NCI-H1436 treated with DMSO at 0.1 percent for 48 hours (cell line): Measurements from ENCODE around the gene PKN2.
A peak's percentile ranks its signal among the peaks of the same experiment; 100 is the strongest.
"Not testable (repeated sequence)": the region's sequence is repeated elsewhere in the genome, so short reads cannot be mapped to it uniquely, and the experiment has no call there.

Experiments used
- DNase-seq: peaks from one replicate; lab custom pipeline; 2025; lab: John Stamatoyannopoulos, UW

The PKN2 gene

GRCh38 chr1:88680471-88680870 lies 3.6 kb upstream of the PKN2 start:
- DNase-seq: no peak

GRCh38 chr1:88680911-88681622 lies 3.0 kb upstream of the PKN2 start:
- no peak for DNase-seq

DNA sequence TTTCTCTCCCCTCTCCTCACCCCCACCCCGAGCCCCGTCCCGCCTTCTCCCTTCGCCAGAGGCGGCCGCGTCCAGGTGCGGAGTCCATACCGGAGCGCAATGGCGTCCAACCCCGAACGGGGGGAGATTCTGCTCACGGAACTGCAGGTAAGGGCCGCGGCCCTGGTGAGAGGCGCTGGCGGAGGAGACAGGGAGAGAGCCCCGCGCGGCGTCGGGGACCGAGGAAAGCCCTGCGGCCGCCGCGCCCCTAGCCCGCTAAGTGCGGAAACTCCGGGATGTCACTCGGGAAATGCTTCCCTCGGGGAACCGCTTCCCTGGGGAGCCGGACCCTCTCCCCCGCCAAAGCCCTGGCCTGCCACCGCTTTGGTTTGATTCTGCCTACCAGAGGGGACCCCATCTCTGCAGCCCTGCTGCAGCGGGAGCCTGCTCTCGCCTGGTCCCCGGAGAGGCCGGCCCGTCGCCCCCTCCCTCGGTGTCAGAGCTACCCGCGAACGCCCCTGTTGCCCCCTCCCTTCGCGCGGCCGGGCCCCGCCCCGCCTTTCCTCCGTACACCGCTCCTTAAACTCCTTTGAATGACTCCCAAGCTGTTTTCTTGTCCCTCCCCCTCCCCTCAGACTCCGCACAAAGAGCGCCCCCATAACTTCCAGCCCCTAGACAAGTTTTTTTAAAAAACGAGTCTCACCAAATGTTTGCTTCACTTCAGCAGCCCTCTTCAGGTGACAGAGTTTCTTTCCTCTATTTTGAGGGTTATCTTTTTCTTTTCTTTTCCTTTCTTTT lies 597 bp downstream of the PKN2 start:
- DNase-seq: peak; percentile 13

- no peak for DNase-seq
Measured at GRCh38 chr1:88685259-88685620, 1.2 kb downstream of the PKN2 start.

DNA sequence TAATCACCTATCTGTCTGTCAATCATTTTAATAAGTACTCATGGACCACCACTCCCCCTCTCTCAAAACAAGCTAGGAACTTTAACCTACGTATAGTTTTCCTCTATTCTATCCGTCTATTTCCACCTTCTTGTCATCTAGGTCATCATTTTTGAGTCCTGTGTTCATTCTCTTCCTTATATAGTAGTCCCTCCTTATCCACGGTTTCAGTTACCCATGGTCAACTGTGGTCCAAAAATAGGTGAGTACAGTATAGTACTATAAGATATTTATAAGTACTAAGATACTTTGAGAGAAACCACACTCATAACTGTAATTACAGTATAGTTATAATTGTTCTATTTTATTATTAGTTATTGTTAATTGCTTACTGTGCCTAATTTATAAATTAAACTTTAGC lies 7.5 kb downstream of the PKN2 start:
- DNase-seq: no peak

DNA sequence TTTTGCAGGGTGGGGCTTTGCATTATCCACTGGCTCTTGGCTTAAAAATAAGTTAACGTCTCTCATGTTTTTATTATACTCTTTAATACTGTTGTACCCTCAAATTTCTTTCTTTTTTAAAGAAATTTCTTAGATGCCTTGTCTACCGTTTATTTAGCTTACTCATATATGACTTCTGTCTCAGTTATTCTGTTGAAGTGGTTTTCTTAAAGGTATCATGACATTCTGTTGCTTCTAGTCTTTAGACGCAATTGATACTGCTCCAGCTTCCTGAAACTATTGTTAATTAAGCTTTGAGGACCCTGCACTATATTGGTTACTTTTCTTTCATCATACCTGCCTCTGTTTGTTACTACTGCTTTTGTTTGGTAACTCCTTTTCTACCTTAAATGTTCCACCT lies 11.7 kb downstream of the PKN2 start:
- no peak for DNase-seq

GRCh38 chr1:88697503-88697902 lies 13.4 kb downstream of the PKN2 start:
- DNase-seq: no peak

GRCh38 chr1:88698140-88698539 lies 14.1 kb downstream of the PKN2 start:
- DNase-seq: no peak

DNA sequence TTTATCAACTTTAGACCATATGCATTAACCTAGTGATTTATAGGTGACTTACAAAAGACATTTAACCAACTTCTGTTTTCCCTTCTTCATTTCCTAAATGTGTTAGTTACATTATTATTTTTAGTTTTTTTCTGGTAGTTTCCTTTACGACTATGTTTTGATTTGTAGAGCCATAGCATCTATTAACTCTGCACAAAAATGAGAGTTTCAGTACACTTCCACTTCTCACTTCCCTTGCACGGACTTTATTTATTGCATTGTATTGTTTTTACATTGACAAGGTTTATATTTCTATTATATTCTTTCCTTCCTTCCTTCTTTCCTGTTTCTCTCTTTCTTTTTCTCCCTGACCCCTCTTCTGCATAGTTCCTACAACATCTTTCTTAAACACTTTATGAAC lies 14.7 kb downstream of the PKN2 start:
- DNase-seq: no peak

DNA sequence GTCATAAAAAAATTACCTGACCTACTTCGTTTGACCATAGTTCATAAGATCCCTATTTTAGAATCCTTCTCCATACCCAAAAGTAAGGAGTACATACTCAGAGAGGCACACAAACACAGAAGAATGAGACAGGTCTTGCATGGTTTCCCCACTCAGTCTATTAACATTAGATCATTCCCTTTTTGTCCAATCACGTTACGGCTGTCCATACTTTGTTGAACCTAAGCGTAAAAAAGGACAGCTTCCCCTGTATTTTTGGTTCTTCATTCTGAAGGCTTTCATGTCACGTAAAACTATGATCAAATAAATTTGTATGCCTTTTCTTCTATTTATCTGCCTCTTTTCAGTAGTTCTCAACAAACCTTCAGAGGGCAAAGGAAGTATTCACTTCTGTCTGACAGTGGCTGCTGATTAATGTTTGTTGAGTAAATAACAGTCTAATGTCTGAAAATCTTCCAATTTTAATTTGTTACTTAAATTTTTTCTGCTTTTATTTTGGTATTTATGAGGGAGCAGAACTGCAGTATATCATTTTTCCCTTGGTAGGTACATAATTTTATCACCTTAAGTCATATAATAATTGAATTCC lies 16.4 kb downstream of the PKN2 start:
- no peak for DNase-seq

- DNase-seq: no peak
Measured at GRCh38 chr1:88701275-88701674, 17.2 kb downstream of the PKN2 start.

DNA sequence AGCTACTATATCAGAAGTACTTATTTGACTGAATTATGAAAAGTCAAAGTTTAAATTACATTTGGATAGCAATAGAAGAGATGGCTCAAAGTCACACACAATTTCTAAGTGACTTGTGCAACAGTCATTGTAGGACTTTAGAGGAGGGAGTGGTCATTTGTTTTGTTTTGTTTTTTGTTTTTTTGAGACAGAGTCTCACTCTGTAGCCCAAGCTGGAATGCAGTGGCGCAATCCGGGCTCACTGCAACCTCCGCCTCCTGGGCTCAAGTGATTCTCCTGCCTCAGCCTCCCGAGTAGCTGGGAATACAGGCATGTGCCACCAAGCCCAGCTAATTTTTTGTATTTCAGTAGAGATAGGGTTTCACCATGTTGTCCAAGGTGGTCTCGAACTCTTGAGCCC lies 17.7 kb downstream of the PKN2 start:
- not testable (repeated sequence) for DNase-seq

DNA sequence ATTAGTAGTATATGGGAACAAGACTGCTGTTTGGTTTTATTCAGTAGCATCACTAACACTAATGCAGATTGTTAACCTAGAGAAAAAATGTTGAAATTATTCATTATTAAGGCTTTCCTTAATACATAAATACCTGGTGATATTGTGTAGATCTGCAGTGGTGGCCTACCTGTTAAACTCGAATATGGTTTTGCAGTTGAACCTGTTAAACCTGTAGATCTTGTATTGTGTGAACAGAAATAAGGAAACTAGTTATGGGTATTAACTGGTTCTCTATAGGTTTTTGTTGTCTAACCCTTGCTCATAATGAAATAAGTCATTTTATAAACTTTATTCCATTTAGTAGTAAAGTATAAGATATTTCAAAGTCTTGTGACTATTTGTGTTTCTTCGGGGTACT lies 23.9 kb downstream of the PKN2 start:
- no peak for DNase-seq

DNA sequence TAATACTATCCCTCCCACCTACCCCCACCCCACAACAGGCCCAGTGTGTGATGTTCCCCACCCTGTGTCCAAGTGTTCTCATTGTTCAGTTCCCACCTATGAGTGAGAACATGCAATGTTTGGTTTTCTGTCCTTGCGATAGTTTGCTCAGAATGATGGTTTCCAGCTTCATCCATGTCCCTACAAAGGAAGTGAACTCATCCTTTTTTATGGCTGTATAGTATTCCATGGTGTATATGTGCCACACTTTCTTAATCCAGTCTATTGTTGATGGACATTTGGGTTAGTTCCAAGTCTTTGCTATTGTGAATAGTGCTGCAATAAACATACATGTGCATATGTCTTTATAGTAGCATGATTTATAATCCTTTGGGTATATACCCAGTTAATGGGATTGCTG lies 28.8 kb downstream of the PKN2 start:
- DNase-seq: not testable (repeated sequence)

DNA sequence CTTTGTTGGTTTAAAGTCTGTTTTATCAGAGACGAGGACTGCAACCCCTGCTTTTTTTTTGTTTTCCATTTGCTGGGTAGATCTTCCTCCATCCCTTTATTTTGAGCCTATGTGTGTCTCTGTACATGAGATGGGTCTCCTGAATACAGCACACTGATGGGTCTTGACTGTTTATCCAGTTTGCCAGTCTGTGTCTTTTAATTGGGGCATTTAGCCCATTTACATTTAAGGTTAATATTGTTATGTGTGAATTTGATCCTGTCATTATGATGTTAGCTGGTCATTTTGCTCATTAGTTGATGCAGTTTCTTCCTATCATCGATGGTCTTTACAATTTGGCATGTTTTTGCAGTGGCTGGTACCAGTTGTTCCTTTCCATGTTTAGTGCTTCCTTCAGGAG lies 32.5 kb downstream of the PKN2 start:
- DNase-seq: not testable (repeated sequence)

DNA sequence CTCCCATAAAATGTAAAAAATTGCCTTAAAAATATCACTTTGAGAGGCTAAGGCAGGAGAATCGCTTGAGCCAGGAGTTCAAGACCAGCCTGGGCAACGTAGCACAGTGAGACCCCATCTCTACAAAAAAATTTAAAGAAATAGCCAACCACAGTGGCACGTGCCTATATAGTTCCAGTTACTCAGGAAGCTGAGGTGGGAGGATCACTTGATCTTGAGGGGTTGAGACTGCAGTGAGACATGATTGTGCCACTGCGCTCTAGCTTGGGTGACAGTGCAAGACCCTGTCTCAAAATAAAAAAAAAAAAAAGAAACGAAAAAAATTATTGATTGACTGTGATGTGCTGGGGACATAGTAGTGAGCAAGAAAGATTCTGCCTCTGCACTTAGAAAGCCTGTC lies 38.4 kb downstream of the PKN2 start:
- DNase-seq: no peak

GRCh38 chr1:88726697-88727096 lies 42.6 kb downstream of the PKN2 start:
- no peak for DNase-seq

- no peak for DNase-seq
Measured at GRCh38 chr1:88727205-88727604, 43.1 kb downstream of the PKN2 start.

DNA sequence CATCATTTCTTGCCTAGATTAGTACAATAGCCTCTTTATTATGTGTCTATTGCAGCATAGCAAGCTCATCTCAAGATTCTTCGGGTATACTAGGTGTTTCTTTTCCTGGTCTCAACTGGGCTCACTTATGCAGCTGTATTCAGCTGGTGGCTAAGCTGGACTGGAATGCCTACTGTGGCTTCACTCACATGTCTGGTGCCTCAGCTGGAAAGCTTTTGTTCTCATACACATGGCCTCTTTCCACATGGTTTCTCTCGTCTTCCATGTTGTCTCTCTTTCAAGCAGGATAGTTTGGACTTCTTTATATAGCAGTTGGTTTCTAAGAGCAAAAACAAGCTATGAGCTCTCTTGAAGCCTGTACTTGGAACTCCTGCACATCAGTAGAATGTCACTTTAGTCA lies 45.2 kb downstream of the PKN2 start:
- DNase-seq: no peak

DNA sequence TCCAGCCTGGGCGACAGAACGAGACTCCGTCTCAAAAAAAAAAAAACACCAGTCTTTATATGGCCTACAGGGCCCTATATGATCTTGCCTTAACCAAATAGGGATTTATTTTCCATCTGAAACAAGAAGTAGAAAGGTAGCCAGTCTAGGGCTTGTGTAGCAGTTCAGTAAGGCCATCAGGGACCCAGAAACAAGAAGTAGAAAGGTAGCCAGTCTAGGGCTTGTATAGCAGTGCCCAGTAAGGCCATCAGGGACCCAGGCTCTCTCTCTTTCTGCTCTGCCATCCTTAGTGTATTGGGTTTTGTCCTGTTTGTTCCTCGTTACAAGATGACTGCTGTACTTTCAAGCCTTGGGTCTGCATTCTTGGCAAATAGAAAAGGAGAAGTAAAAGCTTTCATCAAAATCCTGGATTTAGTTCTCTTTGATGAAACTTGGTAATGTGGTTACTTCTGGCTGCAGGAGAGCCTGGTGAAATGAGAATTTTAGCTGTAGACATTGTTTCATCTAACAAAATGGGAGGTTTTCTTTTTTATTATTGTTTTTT lies 46.1 kb downstream of the PKN2 start:
- no peak for DNase-seq

DNA sequence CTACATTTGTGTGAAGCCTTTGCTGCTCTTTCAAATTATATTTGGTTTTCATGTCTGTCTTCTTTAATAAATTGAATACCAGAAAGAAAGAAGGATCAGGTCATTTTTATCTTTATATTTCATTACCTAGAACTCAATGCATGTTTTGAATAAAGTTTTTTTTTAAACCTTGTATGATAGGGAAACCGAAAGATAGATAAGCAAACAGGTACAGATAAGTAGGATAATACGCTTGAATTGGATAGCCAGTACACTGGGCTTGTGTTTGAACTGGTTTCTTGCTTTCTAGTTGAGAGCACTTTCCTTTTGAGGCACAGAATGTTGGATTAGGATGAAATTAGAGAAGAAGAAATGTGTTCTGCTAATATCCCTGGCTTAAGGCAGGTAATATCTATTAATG lies 46.9 kb downstream of the PKN2 start:
- DNase-seq: no peak

DNA sequence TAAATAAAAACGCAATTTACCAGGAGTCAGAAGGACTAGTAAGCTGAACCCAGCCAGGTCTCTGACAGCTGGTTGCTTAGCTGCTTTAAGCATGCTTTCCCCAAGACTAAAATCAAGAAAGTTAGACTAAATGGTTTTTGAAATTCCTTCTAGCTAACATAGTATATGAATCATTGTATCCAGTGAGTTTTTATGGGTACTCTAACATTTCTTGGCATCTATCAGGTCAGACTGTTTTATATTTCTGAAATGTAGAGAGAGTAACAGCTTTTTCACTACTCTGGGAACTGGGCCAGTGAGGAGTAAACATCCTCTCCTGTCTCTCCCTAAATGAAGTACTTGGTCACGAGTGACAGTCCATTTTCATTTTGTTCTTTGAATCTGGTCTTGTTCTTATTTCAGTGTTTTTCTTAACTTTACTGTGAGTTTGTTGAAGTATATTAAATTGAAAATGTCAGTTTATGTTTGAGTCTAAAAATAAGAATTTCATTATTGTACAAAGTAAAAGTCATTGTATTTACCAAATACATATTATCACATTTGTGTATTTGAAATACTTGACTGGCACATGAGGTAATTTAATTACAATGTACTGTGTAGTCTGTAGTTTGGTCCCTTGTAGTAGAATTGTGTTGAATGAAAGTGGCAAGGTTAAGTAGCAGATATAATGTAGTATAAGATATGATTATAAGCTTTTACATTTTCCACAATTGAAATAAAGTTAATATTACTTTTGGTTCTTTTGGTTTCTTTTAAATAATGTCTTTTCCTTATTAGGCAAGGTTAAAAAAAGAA lies 47.6 kb downstream of the PKN2 start:
- DNase-seq: no peak
